Mesodermal cell (in vitro differentiated cells): Measurements from ENCODE around the gene LRP1B.
A peak's percentile ranks its signal among the peaks of the same experiment; 100 is the strongest.

ENCODE experiments used
- H3K27ac ChIP-seq: 2 replicates; pipeline ENCODE4 v1.7.0; 2013; ENCODE audit warnings: mild to moderate bottlenecking, low read depth, low read length, moderate library complexity; ENCODE audit not compliant: severe bottlenecking
- H3K36me3 ChIP-seq: 2 replicates; pipeline ENCODE4 v1.7.1; 2013; ENCODE audit warnings: mild to moderate bottlenecking, low read length, moderate library complexity; ENCODE audit not compliant: control insufficient read depth, insufficient read depth
- H3K4me1 ChIP-seq: one replicate; pipeline ENCODE4 v1.7.1; 2013; ENCODE audit warnings: mild to moderate bottlenecking, low read length; ENCODE audit not compliant: insufficient read depth, control insufficient read depth, poor library complexity, severe bottlenecking
- H3K4me3 ChIP-seq: 2 replicates; pipeline ENCODE4 v1.7.0; 2013; ENCODE audit warnings: low read length, control low read depth, mild to moderate bottlenecking; ENCODE audit not compliant: insufficient read depth, poor library complexity, severe bottlenecking; ENCODE audit errors: extremely low read depth
- H3K9me3 ChIP-seq: 2 replicates; pipeline ENCODE4 v1.7.1; 2013; ENCODE audit warnings: mild to moderate bottlenecking, low read length, moderate library complexity; ENCODE audit not compliant: control insufficient read depth
- WGBS, 2 experiments: methylation state at CpG; one replicate each; pipeline ENCODE4 v1.1.5; 2013; ENCODE audit warnings: missing lambda C conversion rate in 2 of 2; ENCODE audit not compliant: insufficient coverage in 2 of 2; 5-methylcytosine and 5-hydroxymethylcytosine counted together

Gene LRP1B

DNA sequence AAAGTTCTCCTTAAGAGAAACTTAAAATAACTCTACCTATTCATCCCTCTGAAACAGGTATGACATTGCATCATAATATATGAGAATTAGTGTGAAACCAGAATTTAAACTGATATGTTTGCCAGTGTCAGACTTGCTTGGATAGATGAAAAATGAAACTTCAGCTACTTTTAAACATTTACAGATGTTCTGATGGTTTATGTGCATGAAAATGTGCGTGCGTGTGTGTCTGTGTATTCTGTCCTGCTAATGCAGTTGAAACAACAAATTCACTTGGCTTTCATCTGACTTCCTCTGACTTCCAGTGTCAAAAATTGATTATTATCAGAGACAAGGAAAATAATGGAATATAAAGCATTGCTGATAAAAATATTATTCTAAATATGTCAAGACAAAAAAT lies 719.4 kb downstream of the LRP1B start:
- Histone ChIP-seq H3K36me3 (no peaks in the 10 kb centered on the region), H3K27ac (no peak overlapping the region), H3K4me3 (no peak overlapping the region), H3K4me1 (no peaks in the 10 kb centered on the region), H3K9me3 (no peaks in the 10 kb centered on the region)
- WGBS, 2 experiments: no CpG with 5 or more reads among the region's 2 CpGs

DNA sequence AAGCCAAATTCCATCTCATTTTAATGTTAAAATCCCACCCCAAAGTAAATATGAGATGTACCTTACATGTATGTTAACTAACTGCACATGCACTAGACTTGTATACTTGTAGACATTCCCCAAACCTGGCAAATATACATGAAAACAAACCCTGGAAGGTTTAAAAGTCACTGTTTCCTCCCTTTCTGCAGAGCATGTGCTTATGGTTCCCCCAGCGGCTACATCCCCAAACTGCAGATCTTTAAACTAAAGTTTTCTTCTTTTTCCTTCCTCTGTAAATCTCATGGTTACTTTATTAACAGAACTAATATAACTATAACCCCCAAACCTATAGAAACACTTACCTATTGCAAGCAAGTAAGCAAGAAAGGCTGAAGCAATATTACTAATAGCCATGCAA lies 731.5 kb downstream of the LRP1B start:
- H3K4me3 ChIP-seq: no peak overlapping the region
- no peak overlapping the region for H3K27ac ChIP-seq
- no peaks in the 10 kb centered on the region for H3K9me3 ChIP-seq
- H3K4me1 ChIP-seq: peaks cover 7% of the 10 kb centered on the region
- 0 to 60% methylated on average over 1 of the region's 1 CpG for WGBS, 2 experiments
- no peaks in the 10 kb centered on the region for H3K36me3 ChIP-seq

DNA sequence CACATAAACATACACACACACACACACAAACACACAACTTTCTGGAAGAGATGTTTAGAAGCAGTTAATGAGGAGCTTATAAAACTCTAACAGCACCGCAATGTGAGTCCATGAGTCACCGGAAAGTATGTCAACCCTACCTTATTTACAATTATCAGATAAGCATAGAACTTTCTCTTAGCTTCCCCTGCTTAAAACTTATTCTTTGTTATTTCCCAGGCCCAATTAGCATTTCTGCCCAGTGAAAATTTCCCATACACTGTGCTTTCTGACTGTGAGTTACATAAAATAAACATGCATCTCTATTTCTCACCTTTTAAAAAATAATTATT lies 737.6 kb downstream of the LRP1B start:
- H3K27ac ChIP-seq: peak overlapping the region; percentile 97
- no peak overlapping the region for H3K4me3 ChIP-seq
- H3K4me1 ChIP-seq: peaks cover 24% of the 10 kb centered on the region
- H3K36me3 ChIP-seq: no peaks in the 10 kb centered on the region
- WGBS, 2 experiments: 82% methylated on average over 2 of the region's 2 CpGs
- no peaks in the 10 kb centered on the region for H3K9me3 ChIP-seq

DNA sequence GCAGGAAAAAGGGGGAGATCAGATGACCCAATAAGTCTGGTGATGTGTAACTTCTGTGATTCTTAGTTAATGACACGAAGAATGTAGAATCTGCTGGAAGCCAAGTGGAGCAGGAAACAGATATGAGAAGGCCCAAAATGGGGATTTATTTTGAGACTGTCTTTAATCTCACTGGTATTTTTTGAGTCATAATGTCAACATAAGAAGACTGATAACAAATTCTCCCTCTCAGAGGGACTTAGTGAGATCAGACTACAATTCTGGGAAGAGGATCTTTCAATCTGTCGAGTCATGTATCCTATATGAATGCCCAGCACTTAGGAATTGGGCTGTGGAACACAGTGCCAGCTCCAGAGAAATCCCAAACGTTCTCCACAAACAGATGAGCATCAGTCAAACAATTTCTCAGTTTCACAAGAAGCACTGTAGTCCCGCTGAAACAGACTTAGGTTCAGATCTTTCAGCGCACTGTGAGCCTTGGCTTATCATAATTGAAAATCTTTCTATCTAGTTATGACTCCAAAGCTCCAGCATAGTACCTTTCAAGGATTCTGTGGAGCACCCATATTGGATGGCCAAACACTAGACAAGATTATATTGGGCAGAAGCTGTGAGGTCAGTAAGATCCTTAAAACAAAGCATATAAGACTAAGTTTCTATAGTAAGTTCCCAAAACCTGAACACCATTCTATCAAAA lies 738.2 kb downstream of the LRP1B start:
- H3K4me3 ChIP-seq: no peak overlapping the region
- H3K27ac ChIP-seq: peak overlapping the region; percentile 97
- H3K9me3 ChIP-seq: no peaks in the 10 kb centered on the region
- WGBS, 2 experiments: 68 to 85% methylated on average over 4 to 5 of the region's 5 CpGs
- peaks cover 24% of the 10 kb centered on the region for H3K4me1 ChIP-seq
- H3K36me3 ChIP-seq: no peaks in the 10 kb centered on the region

DNA sequence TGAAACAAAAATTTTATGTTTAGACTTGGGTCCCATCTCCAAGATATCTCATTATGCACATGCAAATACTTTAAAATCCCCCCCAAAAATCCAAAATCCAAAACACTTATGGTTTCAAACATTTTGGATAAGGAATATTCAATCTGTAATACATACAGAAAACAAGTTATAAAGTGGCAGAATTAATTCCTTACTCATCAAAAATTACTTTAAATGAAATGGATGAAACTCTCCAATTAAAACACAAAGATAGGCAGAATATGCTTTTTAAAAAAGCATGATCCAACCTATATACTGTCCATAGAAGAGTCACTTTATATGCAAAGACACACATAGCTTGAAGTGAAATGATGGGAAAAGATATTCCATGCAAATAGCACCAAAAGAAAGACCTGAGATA lies 744.6 kb downstream of the LRP1B start:
- Histone ChIP-seq H3K36me3 (no peaks in the 10 kb centered on the region), H3K4me1 (no peaks in the 10 kb centered on the region), H3K4me3 (no peak overlapping the region), H3K27ac (no peak overlapping the region), H3K9me3 (no peaks in the 10 kb centered on the region)

DNA sequence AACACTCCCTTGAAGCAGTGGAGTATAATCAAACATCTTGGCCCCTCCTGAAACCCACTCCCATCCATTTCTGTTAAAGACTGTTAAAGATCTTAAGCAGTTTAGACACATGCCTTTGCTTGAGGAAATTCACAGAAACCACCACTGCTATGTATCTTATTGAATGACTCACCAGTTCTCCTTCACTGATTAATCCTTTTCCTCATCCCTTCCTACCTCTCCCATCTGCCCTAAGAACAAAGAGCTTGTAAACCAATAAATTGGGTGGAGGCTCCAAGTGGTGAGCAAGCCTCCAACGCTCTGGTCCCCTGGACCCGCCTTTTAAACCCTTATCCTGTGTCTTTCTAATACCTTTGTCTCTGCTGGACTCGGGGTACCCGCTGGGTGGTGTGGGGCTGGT lies 746.1 kb downstream of the LRP1B start:
- peaks cover 5% of the 10 kb centered on the region for H3K4me1 ChIP-seq
- no CpG with 5 or more reads among the region's 4 CpGs for WGBS, 2 experiments

DNA sequence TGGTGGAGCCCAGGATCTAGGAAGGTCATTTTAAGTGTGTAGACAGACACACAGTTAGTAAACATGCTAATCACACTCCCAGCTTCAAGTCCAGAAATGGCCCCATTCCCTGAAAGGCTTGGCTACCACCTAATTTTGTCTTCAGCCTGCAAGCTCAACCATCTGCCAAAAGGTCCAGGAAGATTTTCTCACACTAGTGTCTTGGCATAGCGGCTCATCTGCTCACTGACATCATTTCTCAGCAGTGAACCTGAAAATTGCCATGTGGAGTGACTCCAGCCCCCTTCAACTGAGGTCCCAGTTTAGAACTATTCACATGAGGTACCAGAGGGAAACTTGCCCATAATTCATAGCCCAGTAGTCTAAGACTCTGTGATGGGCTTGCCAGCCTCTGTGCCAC lies 748.9 kb downstream of the LRP1B start:
- H3K9me3 ChIP-seq: peaks cover 12% of the 10 kb centered on the region
- WGBS, 2 experiments: 78 to 100% methylated on average over 1 of the region's 1 CpG
- no peak overlapping the region for H3K27ac ChIP-seq
- H3K4me1 ChIP-seq: peaks cover 10% of the 10 kb centered on the region
- no peak overlapping the region for H3K4me3 ChIP-seq
- H3K36me3 ChIP-seq: no peaks in the 10 kb centered on the region

More for the DNA sequence above, 746.1 kb downstream of the LRP1B start:
- H3K36me3 ChIP-seq: no peaks in the 10 kb centered on the region
- no peaks in the 10 kb centered on the region for H3K9me3 ChIP-seq
- H3K4me3 ChIP-seq: no peak overlapping the region
- H3K27ac ChIP-seq: no peak overlapping the region

DNA sequence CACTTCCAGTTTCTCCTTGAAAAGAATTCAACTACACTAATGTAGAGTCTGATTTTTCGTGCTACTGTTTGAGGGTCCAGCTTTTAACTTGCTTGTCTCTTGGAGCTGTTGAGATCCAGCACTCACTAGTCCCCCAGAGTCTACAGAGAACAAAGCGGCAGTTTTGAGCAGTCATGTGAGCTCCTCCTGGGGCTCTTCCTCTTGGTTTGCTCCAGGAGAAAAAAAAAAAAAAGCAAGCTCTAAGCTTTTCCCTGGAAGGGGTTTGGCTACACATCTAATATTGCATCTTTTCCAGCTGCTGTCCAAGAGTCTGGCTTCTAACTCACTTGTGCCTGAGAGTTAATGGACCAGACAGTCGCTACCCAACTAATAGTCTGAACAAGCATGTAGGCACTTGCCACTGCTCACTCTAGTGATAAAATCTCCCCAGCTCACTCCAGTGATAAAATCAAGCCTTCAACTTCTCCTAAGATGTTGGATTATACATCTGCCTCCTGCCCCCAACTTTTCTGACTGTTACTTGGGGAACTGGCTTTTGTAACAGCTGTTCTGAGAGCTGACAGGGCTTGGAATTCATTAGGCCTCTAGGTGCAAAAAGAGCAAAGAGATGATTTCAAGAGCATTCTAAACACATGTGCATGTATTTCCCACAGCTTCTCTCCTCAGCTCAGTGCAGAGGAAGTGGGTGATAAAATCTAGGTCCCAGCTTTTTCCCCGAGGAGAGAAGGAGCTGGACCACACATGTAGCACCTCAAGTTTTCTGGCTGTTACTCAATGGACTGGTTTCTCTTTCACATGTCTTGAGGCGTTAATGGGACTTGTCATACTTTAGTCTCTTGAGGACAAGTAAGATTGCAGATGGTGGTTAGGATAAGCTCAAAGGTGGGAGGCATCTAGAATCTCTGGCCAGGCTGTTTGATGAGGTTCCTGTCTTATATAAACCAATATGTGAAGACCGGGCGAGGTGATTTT lies 750.5 kb downstream of the LRP1B start:
- no peak overlapping the region for H3K4me3 ChIP-seq
- no peaks in the 10 kb centered on the region for H3K36me3 ChIP-seq
- H3K27ac ChIP-seq: peak overlapping the region; percentile 62
- H3K9me3 ChIP-seq: peaks cover 12% of the 10 kb centered on the region
- WGBS, 2 experiments: 66 to 84% methylated on average over 4 to 5 of the region's 7 CpGs
- H3K4me1 ChIP-seq: peaks cover 10% of the 10 kb centered on the region

DNA sequence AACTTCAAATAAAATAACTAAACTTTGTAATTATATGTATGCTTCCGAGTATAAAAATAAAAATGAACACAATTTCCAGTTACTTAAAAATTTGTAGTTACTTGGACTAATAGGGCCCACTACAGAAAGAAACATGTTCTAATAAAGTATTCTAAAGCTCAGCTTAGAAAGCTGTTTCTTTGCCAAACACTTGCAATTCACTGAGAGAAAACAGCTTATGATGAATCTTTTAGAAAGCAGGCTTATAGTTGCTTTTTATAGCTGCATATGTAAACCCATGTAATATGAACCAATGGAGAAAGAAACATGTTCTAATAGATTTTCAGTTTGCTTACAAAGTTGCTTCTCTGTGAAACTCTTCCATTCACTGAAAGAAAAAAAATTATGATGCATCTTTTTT lies 766.0 kb downstream of the LRP1B start:
- no peak overlapping the region for H3K4me3 ChIP-seq
- no peaks in the 10 kb centered on the region for H3K36me3 ChIP-seq
- no peaks in the 10 kb centered on the region for H3K4me1 ChIP-seq
- no peaks in the 10 kb centered on the region for H3K9me3 ChIP-seq
- H3K27ac ChIP-seq: no peak overlapping the region
- no CpG with 5 or more reads among the region's 1 CpG for WGBS, 2 experiments

DNA sequence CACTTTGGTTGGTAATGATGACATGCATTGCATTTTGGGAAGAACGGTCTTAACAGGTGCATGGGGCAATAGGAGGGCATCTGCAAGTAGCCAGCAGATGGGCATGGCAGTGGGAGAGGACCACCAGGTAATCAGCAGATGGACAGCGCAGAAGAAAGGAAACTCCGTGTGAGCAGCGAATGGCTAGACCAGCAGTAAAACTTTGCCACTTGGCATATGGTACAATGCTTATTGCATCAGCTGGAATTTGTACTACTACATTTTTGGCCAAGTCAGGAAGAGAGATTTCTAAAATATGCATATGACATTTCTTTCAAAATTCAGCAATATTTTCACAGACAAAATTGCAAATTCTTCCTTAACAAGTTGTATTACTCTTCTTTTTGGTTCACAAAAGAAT lies 768.5 kb downstream of the LRP1B start:
- 94% methylated on average over 4 of the region's 4 CpGs for WGBS, 2 experiments
- Histone ChIP-seq H3K4me1 (no peaks in the 10 kb centered on the region), H3K4me3 (no peak overlapping the region), H3K27ac (no peak overlapping the region), H3K36me3 (no peaks in the 10 kb centered on the region), H3K9me3 (no peaks in the 10 kb centered on the region)

DNA sequence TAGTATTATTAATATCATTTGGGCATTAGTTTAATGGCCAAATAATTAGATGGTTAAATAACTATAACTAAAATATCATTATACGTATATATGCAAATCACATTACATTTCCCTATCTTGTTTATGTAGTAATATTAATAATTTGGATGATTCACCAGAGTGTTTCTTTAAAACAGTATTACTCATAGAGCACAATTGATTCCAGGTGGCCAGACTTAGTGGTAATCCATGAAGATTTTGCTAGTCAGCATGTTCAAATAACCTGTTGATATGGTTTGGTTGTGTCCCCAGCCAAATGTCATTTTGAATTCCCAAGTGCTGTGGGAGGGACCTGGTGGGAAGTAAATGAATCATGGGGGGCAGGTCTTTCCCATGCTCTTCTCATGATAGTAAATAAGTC lies 782.3 kb downstream of the LRP1B start:
- Histone ChIP-seq H3K9me3 (no peaks in the 10 kb centered on the region), H3K4me1 (no peaks in the 10 kb centered on the region), H3K36me3 (no peaks in the 10 kb centered on the region), H3K27ac (no peak overlapping the region), H3K4me3 (no peak overlapping the region)
- no CpG with 5 or more reads among the region's 1 CpG for WGBS, 2 experiments
